Measurements from ENCODE around the gene TUBGCP3. TPM values are rescaled to one million over a fixed set of nuclear protein-coding genes. Genes with fewer than 3 reads are reported as not detected.

Gene TUBGCP3
- total and polyA plus RNA-seq, 10 donors = 9.1 to 69.8 (median 48.7) TPM

- Histone ChIP-seq H3K4me1 (no peaks in the 10 kb centered on the region), H3K27me3 (replicated peaks in 1 of 7) (no peaks in the 10 kb centered on the region), H3K4me3 (no peak overlapping the region), H3K36me3 (peaks cover 0 to 66% (median 33%) of the 10 kb centered on the region in 6 donors), H3K27ac (no peak overlapping the region), H3K9me3 (no peaks in the 10 kb centered on the region)
- TF ChIP-seq, protein P1, sequence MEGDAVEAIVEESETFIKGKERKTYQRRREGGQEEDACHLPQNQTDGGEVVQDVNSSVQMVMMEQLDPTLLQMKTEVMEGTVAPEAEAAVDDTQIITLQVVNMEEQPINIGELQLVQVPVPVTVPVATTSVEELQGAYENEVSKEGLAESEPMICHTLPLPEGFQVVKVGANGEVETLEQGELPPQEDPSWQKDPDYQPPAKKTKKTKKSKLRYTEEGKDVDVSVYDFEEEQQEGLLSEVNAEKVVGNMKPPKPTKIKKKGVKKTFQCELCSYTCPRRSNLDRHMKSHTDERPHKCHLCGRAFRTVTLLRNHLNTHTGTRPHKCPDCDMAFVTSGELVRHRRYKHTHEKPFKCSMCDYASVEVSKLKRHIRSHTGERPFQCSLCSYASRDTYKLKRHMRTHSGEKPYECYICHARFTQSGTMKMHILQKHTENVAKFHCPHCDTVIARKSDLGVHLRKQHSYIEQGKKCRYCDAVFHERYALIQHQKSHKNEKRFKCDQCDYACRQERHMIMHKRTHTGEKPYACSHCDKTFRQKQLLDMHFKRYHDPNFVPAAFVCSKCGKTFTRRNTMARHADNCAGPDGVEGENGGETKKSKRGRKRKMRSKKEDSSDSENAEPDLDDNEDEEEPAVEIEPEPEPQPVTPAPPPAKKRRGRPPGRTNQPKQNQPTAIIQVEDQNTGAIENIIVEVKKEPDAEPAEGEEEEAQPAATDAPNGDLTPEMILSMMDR (IDR thresholded peaks at IDR 0.05 in 8 of 11, conservative IDR thresholded peaks at IDR 0.05 in 3 of 11) = no peak
- no peak for TF ChIP-seq POLR2AphosphoS5 (IDR thresholded peaks at IDR 0.05)
- TF ChIP-seq POLR2A (IDR thresholded peaks at IDR 0.05) = no peak
- intact Hi-C loops (cut with DNase I; ENCODE audit: low total_unique reads) = no loop called here
- WGBS, 5 donors = 96 to 99% (median 99%) methylated on average over 9 of the region's 9 CpGs
- no peak for DNase-seq
Measured at GRCh38 chr13:112526146-112526853, 61.7 kb downstream of the TUBGCP3 start.

DNA sequence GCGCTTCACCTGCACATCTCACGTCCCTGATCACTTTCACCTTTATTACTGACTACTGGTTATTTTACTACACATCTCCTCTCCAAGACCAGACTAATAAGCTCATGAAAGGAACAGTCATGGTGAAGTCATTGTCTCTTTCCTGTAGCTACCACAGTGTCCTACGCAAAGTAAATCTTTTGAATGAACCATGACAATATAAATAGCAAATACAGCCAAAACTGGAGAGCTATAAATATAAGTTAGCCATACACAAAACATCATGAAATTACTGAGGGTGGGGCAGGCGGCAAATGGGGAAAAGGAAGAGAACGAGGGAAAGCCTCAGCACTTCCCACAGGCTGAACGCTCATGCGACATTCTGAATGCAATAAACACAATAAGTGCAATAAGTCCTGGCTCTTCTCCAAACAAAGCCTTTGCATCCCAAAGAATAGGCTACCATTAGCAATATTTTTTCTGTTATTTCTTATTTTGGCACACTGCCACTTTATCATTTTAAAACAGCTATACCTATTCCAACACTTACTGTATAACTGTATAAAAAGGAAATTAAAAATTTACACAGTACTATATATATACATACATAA lies 62.5 kb downstream of the TUBGCP3 start:
- Histone ChIP-seq H3K27me3 (replicated peaks in 1 of 7) (no peaks in the 10 kb centered on the region), H3K9me3 (no peaks in the 10 kb centered on the region), H3K27ac (no peak overlapping the region), H3K4me1 (no peaks in the 10 kb centered on the region), H3K36me3 (peaks cover 0 to 75% (median 39%) of the 10 kb centered on the region in 6 donors), H3K4me3 (no peak overlapping the region)
- whole genome bisulfite sequencing, 5 donors = 92 to 99% (median 96%) methylated on average over 7 of the region's 7 CpGs
- no peak for DNase-seq
- TF ChIP-seq POLR2A (IDR thresholded peaks at IDR 0.05) (no peak), POLR2AphosphoS5 (IDR thresholded peaks at IDR 0.05) (no peak)
- TF ChIP-seq, protein P1 (IDR thresholded peaks at IDR 0.05 in 8 of 11, conservative IDR thresholded peaks at IDR 0.05 in 3 of 11) = no peak
- intact Hi-C loops (cut with DNase I; ENCODE audit: low total_unique reads) = no loop called here

DNA sequence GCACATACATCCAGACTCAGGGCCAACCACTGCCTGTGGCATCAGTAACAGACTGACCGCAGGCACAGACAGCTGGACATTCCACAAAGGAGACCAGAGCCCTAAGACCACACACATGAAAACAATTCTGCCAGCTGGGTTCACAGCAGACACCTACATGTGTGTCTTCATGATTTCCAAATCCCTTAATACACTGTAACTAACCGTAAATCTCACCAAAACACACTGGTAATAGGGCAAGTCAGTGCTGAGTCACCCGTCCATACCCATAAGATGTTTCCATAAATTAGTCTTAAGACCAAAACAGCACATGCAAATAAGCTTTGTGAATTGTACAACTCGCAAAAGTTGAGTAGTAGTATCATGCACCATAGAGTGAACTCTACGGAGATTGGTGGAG lies 65.4 kb downstream of the TUBGCP3 start:
- H3K27ac ChIP-seq = no peak overlapping the region
- TF ChIP-seq, protein P1 (IDR thresholded peaks at IDR 0.05 in 8 of 11, conservative IDR thresholded peaks at IDR 0.05 in 3 of 11) = no peak
- no peak for TF ChIP-seq POLR2AphosphoS5 (IDR thresholded peaks at IDR 0.05)
- no peak for TF ChIP-seq POLR2A (IDR thresholded peaks at IDR 0.05)
- DNase-seq = no peak
- intact Hi-C loops (cut with DNase I; ENCODE audit: low total_unique reads) = no loop called here
- H3K36me3 ChIP-seq = peaks cover 0 to 100% (median 61%) of the 10 kb centered on the region in 6 donors
- H3K27me3 ChIP-seq (replicated peaks in 1 of 7) = no peaks in the 10 kb centered on the region
- WGBS, 5 donors = 88 to 97% (median 92%) methylated on average over 5 of the region's 5 CpGs
- no peak overlapping the region for H3K4me3 ChIP-seq
- no peaks in the 10 kb centered on the region for H3K9me3 ChIP-seq
- no peaks in the 10 kb centered on the region for H3K4me1 ChIP-seq

DNA sequence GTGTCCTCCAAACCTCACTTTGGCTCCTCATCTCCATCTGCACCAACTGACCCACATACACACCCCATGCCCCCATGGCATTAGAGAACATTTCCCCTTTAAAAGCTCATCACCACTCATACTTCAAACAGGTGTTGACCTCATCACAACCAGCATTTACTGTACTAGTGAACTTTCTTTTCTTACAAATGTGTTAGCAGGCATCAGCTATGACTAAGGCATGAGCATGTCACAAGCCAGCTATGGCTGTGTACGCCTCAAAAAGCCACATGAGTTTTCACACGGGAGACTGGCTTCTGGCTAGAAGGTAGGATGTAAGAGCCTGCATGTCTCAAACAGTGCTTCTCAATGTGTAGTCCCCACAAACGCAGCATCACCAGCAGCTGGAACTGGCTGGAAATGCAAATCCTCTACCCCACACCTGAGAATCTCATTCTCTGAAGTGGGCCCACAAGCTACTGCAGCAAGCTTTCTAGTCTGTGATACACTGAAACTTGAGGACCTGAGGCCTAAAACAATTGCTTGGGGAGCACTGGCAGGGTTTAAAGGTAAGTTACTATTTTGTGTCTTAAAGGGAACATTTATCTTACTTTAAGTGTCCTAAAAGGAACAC lies 66.8 kb downstream of the TUBGCP3 start:
- no peaks in the 10 kb centered on the region for H3K9me3 ChIP-seq
- no peak for DNase-seq
- intact Hi-C loops (cut with DNase I; ENCODE audit: low total_unique reads) = no loop called here
- no peak overlapping the region for H3K4me3 ChIP-seq
- H3K4me1 ChIP-seq = no peaks in the 10 kb centered on the region
- no peaks in the 10 kb centered on the region for H3K27me3 ChIP-seq (replicated peaks in 1 of 7)
- no peak overlapping the region for H3K27ac ChIP-seq
- TF ChIP-seq POLR2AphosphoS5 (IDR thresholded peaks at IDR 0.05) = no peak
- no peak for TF ChIP-seq POLR2A (IDR thresholded peaks at IDR 0.05)
- TF ChIP-seq, protein P1 (IDR thresholded peaks at IDR 0.05 in 8 of 11, conservative IDR thresholded peaks at IDR 0.05 in 3 of 11) = no peak
- 89 to 98% (median 93%) methylated on average over 3 of the region's 3 CpGs for WGBS, 5 donors
- peaks cover 0 to 100% (median 71%) of the 10 kb centered on the region in 6 donors for H3K36me3 ChIP-seq

All from spleen (tissue), 11 donors.